Fibroblast of skin of left biceps (primary cell): Measurements from ENCODE around the gene CBR3.

Source experiments
- DNase-seq, 2 experiments: peaks; one replicate each; pipeline ENCODE4 v3.0.0-alpha.2; 2013; ENCODE audit warnings: low read depth in 2 of 2

CBR3 gene

GRCh38 chr21:36183144-36183795 is 48.4 kb downstream of the CBR3 start:
- no peak for DNase-seq

GRCh38 chr21:36184545-36184944 is 49.7 kb downstream of the CBR3 start:
- DNase-seq = no peak

- no peak for DNase-seq
Observed at GRCh38 chr21:36185523-36185922, 50.6 kb downstream of the CBR3 start.

- no peak for DNase-seq
Observed at GRCh38 chr21:36186081-36186480, 51.2 kb downstream of the CBR3 start.

GRCh38 chr21:36186506-36187399 is 51.9 kb downstream of the CBR3 start:
- no peak for DNase-seq

- no peak for DNase-seq
Observed at GRCh38 chr21:36188081-36188681, 53.3 kb downstream of the CBR3 start.

- DNase-seq = no peak
Observed at GRCh38 chr21:36188937-36189336, 54.1 kb downstream of the CBR3 start.

GRCh38 chr21:36190736-36191135 is 55.9 kb downstream of the CBR3 start:
- no peak for DNase-seq

- no peak for DNase-seq
Observed at GRCh38 chr21:36193200-36193599, 58.3 kb downstream of the CBR3 start.

GRCh38 chr21:36194024-36194423 is 59.1 kb downstream of the CBR3 start:
- no peak for DNase-seq

- DNase-seq = no peak
Observed at GRCh38 chr21:36195613-36196012, 60.7 kb downstream of the CBR3 start.
